Measurements from ENCODE around the gene ZNF628.

DNA sequence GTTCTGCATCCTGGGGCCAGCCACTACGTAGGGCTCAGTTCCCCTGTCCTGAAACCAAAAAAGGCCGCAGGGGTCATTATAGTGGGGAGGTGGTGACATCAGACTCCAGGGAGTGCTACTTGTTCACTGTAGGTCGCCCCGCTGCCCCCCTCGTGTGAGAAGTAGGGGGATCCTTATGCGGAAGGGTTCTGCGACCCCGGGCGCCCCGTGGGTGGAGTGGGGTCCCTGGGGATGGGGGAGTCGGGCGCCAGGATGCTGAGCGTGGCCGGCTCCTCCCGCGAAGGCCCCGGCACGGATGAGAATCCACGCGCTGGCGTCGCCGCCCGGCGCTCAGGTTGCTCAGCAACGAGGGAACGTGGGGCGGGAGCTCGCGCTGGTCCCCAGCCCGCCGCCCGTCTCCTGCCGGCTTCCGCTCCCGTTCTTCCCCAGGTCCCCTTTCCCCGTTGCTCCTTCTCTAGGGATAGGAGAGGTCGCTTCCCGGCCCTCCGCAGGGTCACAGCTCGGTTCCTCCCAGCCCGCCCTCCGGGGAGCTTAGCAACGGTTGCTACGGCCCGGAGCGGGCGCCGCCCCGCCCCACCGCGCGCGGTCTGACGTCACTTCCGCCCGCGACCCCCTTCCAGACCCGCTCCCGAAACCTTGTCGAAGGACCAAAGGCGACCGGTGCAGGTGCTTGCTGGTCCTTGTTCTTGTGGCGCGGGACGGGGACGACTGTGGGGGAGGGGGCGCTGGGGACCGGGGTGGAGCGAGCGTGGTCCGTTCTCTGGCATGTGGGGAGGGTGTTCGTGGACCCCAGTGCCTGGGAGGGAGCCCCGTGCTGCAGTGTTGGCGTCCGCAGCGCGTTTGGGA, 8.4 kb downstream of the ZNF628 start, which contains the start of gene NAT14:
- TF ChIP-seq, protein P1, sequence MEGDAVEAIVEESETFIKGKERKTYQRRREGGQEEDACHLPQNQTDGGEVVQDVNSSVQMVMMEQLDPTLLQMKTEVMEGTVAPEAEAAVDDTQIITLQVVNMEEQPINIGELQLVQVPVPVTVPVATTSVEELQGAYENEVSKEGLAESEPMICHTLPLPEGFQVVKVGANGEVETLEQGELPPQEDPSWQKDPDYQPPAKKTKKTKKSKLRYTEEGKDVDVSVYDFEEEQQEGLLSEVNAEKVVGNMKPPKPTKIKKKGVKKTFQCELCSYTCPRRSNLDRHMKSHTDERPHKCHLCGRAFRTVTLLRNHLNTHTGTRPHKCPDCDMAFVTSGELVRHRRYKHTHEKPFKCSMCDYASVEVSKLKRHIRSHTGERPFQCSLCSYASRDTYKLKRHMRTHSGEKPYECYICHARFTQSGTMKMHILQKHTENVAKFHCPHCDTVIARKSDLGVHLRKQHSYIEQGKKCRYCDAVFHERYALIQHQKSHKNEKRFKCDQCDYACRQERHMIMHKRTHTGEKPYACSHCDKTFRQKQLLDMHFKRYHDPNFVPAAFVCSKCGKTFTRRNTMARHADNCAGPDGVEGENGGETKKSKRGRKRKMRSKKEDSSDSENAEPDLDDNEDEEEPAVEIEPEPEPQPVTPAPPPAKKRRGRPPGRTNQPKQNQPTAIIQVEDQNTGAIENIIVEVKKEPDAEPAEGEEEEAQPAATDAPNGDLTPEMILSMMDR (IDR thresholded peaks at IDR 0.05 in 8 of 11, conservative IDR thresholded peaks at IDR 0.05 in 3 of 11): no peak
- no peak for TF ChIP-seq POLR2A (IDR thresholded peaks at IDR 0.05)

Measured in spleen (tissue), 7 donors.